ENCODE results near the gene RNH1.
A peak's percentile ranks its signal among the peaks of the same experiment; 100 is the strongest.

Gene RNH1

DNA sequence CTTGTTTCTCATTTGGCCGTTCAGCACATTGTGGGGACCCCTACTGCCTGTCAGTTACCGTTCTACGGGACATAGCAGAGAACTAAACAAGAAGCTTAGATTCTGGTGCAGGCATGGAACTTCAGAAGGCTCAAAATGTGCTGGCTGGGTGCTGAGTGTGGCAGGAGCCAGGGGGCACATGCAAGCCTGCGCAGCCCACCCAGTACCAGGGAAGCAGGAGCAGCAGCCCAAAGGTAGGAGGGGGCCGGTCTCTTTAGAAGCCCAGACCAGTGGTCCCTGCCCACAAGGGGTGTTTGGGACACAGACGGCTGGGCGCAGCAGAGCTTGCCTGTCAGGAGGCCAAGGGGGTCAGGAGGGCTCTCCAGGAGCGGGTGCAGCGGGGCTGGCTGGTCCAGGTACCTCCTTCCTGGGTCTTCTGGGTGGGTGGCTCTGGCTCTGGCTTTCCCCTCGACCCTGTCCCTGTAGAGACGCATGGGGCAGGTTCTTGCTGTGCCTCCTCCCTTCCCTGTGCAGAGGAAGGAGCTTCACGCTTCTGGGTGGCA, 54.8 kb downstream of the RNH1 start:
- Histone ChIP-seq H4K20me1 (ENCODE audit: control insufficient read depth, insufficient read depth, low read depth, low read length) (peaks cover 6% of the 10 kb centered on the region; the same call in 1 of the 2 replicates), H3K27me3 (ENCODE audit: control insufficient read depth, low read length) (no peaks in the 10 kb centered on the region), H3K79me2 (ENCODE audit: control insufficient read depth, low read length) (peaks cover 71% of the 10 kb centered on the region), H3K4me2 (ENCODE audit: low read length) (peak overlapping the region; percentile 90; the same call in 1 of the 2 replicates), H3K9me2 (replicated peaks; ENCODE audit: control insufficient read depth, low read length) (no peaks in the 10 kb centered on the region), H3K4me1 (ENCODE audit: control insufficient read depth, low read length) (peaks cover 45% of the 10 kb centered on the region), H3K27ac (ENCODE audit: low read depth, low read length) (no peak overlapping the region), H3K36me3 (ENCODE audit: control insufficient read depth, low read length) (peaks cover 32% of the 10 kb centered on the region), H3K9me3 (ENCODE audit: control insufficient read depth, insufficient read depth, low read length) (no peaks in the 10 kb centered on the region), H3F3A (ENCODE audit: control insufficient read depth, insufficient read depth) (peaks cover 13% of the 10 kb centered on the region), H3K4me3 (ENCODE audit: low read length) (no peak overlapping the region)
- TF ChIP-seq EZH2phosphoT487 (IDR thresholded peaks at IDR 0.05; ENCODE audit: borderline replicate concordance, low read length), result no peak
- TF ChIP-seq, protein P1, sequence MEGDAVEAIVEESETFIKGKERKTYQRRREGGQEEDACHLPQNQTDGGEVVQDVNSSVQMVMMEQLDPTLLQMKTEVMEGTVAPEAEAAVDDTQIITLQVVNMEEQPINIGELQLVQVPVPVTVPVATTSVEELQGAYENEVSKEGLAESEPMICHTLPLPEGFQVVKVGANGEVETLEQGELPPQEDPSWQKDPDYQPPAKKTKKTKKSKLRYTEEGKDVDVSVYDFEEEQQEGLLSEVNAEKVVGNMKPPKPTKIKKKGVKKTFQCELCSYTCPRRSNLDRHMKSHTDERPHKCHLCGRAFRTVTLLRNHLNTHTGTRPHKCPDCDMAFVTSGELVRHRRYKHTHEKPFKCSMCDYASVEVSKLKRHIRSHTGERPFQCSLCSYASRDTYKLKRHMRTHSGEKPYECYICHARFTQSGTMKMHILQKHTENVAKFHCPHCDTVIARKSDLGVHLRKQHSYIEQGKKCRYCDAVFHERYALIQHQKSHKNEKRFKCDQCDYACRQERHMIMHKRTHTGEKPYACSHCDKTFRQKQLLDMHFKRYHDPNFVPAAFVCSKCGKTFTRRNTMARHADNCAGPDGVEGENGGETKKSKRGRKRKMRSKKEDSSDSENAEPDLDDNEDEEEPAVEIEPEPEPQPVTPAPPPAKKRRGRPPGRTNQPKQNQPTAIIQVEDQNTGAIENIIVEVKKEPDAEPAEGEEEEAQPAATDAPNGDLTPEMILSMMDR (IDR thresholded peaks at IDR 0.05; ENCODE audit: low read depth, low read length, poor library complexity, severe bottlenecking), result no peak

DNA sequence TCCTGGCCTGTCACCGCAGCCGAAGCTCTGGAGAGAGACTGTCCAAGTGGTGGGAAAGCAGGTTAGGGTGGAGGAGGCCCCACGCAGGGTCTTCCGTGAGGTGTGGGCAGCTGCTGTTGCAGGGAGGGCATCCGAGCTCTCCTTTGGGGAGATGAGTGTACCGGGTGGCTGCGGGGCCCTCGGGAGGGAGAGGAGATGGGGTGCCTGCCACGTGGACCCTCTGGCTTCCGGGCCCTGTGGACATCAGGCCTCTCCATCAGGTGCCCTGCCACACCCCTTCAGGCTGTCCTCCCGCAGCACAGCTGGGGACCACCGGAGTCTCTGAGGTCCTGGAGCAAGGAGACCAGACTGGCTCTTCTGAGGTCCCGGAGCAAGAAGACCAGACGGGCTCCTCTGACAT, 55.3 kb downstream of the RNH1 start:
- Histone ChIP-seq H3K4me2 (ENCODE audit: low read length) (peak overlapping the region; percentile 90), H3K4me3 (ENCODE audit: low read length) (peak overlapping the region; percentile 91; the same call in 1 of the 2 replicates), H3K4me1 (ENCODE audit: control insufficient read depth, low read length) (peaks cover 41% of the 10 kb centered on the region), H3K27me3 (ENCODE audit: control insufficient read depth, low read length) (no peaks in the 10 kb centered on the region), H4K20me1 (ENCODE audit: control insufficient read depth, insufficient read depth, low read depth, low read length) (peaks cover 6% of the 10 kb centered on the region; the same call in 1 of the 2 replicates), H3F3A (ENCODE audit: control insufficient read depth, insufficient read depth) (peaks cover 13% of the 10 kb centered on the region), H3K9me3 (ENCODE audit: control insufficient read depth, insufficient read depth, low read length) (no peaks in the 10 kb centered on the region), H3K9me2 (replicated peaks; ENCODE audit: control insufficient read depth, low read length) (no peaks in the 10 kb centered on the region), H3K36me3 (ENCODE audit: control insufficient read depth, low read length) (peaks cover 27% of the 10 kb centered on the region), H3K27ac (ENCODE audit: low read depth, low read length) (no peak overlapping the region), H3K79me2 (ENCODE audit: control insufficient read depth, low read length) (peaks cover 66% of the 10 kb centered on the region)
- no peak for TF ChIP-seq EZH2phosphoT487 (IDR thresholded peaks at IDR 0.05; ENCODE audit: borderline replicate concordance, low read length)
- TF ChIP-seq, protein P1 (IDR thresholded peaks at IDR 0.05; ENCODE audit: low read depth, low read length, poor library complexity, severe bottlenecking), result no peak

DNA sequence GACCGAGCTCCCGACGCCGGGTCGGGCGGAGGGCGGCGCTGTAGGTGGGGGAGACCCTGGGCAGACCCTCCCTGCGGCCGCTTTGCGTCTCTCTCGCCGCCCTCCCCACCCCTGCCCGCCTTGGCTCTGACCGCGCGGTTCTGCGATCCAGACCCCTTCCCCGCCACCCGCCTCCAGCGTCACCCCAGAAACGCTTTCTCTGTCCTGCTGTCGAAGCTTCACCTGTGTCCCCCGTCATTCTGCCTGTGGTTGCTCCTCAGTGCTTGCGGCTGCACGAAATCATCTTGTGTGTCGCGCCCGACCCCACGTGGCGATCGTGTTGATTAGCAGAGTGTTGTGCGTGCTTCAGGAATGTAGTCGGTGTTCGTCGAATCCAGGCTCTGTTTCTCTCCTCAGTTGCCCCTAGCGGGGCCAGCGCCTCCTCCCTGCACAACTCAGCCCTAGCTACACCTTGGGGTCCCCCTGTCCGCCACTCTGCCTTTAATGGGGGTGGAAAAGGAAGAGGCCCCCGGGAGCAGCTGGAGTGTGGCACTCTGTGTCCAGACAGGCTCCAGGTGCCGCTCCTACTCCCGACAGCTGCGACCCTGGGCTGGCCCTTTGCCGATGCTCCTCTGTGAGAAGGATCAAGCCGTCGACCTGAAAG, 56.1 kb downstream of the RNH1 start:
- TF ChIP-seq, protein P1 (IDR thresholded peaks at IDR 0.05; ENCODE audit: low read depth, low read length, poor library complexity, severe bottlenecking), result peak; percentile 64
- TF ChIP-seq EZH2phosphoT487 (IDR thresholded peaks at IDR 0.05; ENCODE audit: borderline replicate concordance, low read length), result no peak

More for the DNA sequence above, 56.1 kb downstream of the RNH1 start:
- Histone ChIP-seq H3K4me3 (ENCODE audit: low read length) (peak overlapping the region; percentile 91), H3K36me3 (ENCODE audit: control insufficient read depth, low read length) (peaks cover 23% of the 10 kb centered on the region), H3K27me3 (ENCODE audit: control insufficient read depth, low read length) (no peaks in the 10 kb centered on the region; the same call in 1 of the 2 replicates), H3F3A (ENCODE audit: control insufficient read depth, insufficient read depth) (peaks cover 13% of the 10 kb centered on the region), H3K79me2 (ENCODE audit: control insufficient read depth, low read length) (peaks cover 60% of the 10 kb centered on the region), H3K4me1 (ENCODE audit: control insufficient read depth, low read length) (peaks cover 36% of the 10 kb centered on the region), H3K4me2 (ENCODE audit: low read length) (peak overlapping the region; percentile 90), H4K20me1 (ENCODE audit: control insufficient read depth, insufficient read depth, low read depth, low read length) (peaks cover 6% of the 10 kb centered on the region; the same call in 1 of the 2 replicates), H3K27ac (ENCODE audit: low read depth, low read length) (no peak overlapping the region), H3K9me3 (ENCODE audit: control insufficient read depth, insufficient read depth, low read length) (no peaks in the 10 kb centered on the region), H3K9me2 (replicated peaks; ENCODE audit: control insufficient read depth, low read length) (no peaks in the 10 kb centered on the region)
